ENCODE measurements around the gene COL1A2. TPM values are rescaled to one million over a fixed set of nuclear protein-coding genes. Genes with fewer than 3 reads are reported as not detected.

The COL1A2 gene
- total RNA-seq, 1 donor = 4,453 TPM

DNA sequence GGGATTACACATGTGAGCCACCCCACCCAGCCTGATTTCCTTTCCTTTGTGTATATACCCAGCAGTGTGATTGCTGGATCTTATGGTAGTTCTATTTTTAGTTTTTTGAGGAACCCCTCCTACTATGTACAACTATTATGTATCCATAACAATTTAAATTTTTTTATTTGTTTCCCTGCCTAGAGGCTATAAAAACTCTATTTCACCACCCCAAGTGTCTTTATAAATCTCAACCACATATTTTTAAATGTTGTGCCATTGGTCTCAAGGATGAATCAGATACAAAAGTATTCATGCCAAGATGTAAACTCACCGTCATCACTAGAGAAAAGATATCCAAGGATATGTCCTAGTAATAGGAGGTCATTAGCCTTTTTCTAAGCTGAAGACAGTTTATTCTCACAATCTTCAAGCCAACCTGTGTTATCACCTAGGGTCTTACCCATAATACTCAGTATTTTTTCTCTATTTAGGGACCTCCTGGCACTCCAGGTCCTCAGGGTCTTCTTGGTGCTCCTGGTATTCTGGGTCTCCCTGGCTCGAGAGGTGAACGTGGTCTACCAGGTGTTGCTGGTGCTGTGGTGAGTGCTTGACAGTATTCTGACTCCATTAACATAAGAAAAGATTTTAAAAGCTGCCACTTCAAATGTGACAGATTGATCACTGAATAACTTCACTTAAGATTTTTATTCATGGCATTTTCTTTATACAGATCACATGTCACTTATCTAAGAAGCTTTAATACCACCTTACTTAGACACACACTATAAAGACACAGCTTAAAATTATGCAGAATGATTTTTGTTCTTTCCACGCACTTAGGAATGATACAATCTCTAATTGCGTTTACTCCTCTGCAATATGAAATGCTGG is 29.4 kb downstream of the COL1A2 start:
- DNase-seq (ENCODE audit: low read depth) = peak; percentile 88
- no peak overlapping the region for H3K4me3 ChIP-seq (ENCODE audit: low read depth, low read length)
- TF ChIP-seq, protein P1, sequence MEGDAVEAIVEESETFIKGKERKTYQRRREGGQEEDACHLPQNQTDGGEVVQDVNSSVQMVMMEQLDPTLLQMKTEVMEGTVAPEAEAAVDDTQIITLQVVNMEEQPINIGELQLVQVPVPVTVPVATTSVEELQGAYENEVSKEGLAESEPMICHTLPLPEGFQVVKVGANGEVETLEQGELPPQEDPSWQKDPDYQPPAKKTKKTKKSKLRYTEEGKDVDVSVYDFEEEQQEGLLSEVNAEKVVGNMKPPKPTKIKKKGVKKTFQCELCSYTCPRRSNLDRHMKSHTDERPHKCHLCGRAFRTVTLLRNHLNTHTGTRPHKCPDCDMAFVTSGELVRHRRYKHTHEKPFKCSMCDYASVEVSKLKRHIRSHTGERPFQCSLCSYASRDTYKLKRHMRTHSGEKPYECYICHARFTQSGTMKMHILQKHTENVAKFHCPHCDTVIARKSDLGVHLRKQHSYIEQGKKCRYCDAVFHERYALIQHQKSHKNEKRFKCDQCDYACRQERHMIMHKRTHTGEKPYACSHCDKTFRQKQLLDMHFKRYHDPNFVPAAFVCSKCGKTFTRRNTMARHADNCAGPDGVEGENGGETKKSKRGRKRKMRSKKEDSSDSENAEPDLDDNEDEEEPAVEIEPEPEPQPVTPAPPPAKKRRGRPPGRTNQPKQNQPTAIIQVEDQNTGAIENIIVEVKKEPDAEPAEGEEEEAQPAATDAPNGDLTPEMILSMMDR (IDR thresholded peaks at IDR 0.05; ENCODE audit: insufficient read depth, low read length) = no peak

- peak; percentile 25 for DNase-seq (ENCODE audit: low read depth)
- TF ChIP-seq, protein P1 (IDR thresholded peaks at IDR 0.05; ENCODE audit: insufficient read depth, low read length) = no peak
- no peak overlapping the region for H3K4me3 ChIP-seq (ENCODE audit: low read depth, low read length)
These were observed 30.9 kb downstream of the COL1A2 start for GRCh38 chr7:94425546-94425945.

- DNase-seq (ENCODE audit: low read depth) = peak; percentile 43
These were observed 32.5 kb downstream of the COL1A2 start for GRCh38 chr7:94426980-94427875.

GRCh38 chr7:94429153-94429552 is 34.5 kb downstream of the COL1A2 start:
- TF ChIP-seq, protein P1 (IDR thresholded peaks at IDR 0.05; ENCODE audit: insufficient read depth, low read length) = no peak
- peak; percentile 30 for DNase-seq (ENCODE audit: low read depth)
- H3K4me3 ChIP-seq (ENCODE audit: low read depth, low read length) = no peak overlapping the region

More at GRCh38 chr7:94426980-94427875, 32.5 kb downstream of the COL1A2 start:
- H3K4me3 ChIP-seq (ENCODE audit: low read depth, low read length) = no peak overlapping the region
- TF ChIP-seq, protein P1 (IDR thresholded peaks at IDR 0.05; ENCODE audit: insufficient read depth, low read length) = no peak

GRCh38 chr7:94431176-94431575 is 36.5 kb downstream of the COL1A2 start:
- H3K4me3 ChIP-seq (ENCODE audit: low read depth, low read length) = no peak overlapping the region
- TF ChIP-seq, protein P1 (IDR thresholded peaks at IDR 0.05; ENCODE audit: insufficient read depth, low read length) = no peak
- peak; percentile 65 for DNase-seq (ENCODE audit: low read depth)

- no peak overlapping the region for H3K4me3 ChIP-seq (ENCODE audit: low read depth, low read length)
- TF ChIP-seq, protein P1 (IDR thresholded peaks at IDR 0.05; ENCODE audit: insufficient read depth, low read length) = no peak
- peak; percentile 85 for DNase-seq (ENCODE audit: low read depth)
These were observed 37.1 kb downstream of the COL1A2 start for GRCh38 chr7:94431619-94432280.
